HG03520 (cell line): ENCODE measurements around the gene ANGPT4.

ENCODE experiments used
- ATAC-seq: cut with Tn5 transposase; IDR thresholded peaks from one replicate; pipeline ENCODE4 v1.9.1; 2021; ENCODE audit warnings: mild to moderate bottlenecking, moderate library complexity; ENCODE audit not compliant: unreplicated experiment

Gene ANGPT4

GRCh38 chr20:846894-847278 lies 69.2 kb downstream of the ANGPT4 start:
- ATAC-seq, result peak; percentile 36

GRCh38 chr20:845941-846893 lies 69.9 kb downstream of the ANGPT4 start:
- no peak for ATAC-seq

DNA sequence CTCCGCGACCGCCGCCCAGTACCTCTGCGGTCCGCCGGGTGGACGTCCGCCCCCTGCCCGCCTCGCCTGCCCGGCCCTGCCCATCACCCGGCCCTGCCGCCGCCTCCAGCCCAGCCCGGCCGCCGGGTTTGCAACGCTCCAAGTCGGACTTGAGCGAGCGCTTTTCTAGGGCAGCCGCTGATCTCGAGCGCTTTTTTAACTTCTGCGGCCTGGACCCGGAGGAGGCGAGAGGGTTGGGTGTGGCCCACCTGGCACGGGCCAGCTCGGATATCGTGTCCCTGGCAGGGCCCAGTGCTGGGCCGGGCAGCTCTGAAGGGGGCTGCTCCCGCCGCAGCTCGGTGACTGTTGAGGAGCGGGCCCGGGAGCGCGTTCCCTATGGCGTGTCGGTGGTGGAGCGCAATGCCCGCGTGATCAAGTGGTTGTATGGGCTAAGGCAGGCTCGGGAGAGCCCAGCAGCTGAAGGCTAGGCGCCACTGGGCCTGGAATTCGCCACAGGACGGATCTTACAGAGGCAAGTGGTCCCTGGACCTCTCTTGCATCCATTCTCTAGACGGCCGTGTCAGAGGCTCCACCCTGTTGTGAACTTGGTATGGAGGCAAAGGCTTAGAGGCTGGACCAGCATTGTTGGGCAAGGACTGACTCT lies 70.8 kb downstream of the ANGPT4 start:
- ATAC-seq, result no peak

DNA sequence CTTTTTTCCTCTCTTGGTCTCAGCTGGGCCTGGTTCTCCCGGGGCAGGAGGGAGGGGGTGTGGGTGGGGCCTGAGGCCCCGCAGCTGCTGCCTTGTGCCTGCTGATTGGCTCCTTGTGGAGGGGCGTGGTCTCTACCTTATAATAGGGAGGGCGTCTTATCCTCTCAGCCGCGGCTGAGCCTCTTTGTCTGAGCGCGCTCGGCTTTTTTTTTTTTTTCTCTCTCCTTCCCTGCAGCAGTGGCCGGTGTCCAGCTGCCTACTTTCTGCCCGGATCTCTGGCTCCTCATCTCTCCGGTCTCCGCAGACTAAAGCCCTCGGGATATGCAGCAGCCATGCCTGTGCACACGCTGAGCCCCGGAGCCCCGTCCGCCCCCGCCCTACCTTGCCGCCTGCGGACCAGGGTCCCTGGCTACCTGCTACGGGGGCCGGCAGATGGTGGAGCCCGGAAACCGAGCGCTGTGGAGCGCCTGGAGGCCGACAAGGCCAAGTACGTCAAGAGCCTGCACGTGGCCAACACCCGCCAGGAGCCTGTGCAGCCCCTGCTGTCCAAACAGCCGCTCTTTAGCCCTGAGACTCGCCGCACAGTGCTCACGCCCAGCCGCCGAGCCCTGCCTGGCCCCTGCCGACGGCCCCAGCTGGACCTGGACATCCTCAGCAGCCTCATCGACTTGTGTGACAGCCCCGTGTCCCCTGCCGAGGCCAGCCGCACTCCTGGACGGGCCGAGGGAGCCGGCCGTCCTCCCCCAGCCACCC lies 71.5 kb downstream of the ANGPT4 start:
- peak; percentile 89 for ATAC-seq

DNA sequence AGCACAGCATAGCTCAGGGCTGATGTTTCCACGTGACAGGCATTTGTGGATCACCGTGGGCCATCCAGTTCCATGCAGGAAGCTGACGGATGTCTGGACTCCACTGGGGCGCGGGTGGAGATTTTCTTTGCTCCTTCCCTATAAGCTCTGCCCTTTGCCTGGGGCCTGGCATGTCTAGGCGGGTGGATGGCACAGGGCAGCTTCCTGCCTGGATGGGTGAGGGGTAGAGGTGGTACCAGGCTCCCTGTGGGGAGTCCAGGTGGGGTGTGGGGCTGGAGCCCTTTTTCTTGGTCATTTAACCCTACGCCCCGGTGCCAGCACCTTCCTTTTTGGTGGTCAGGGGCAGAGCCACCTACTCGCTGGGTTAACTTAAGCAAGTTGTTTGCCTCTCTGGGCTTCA lies 72.2 kb downstream of the ANGPT4 start:
- ATAC-seq, result no peak

GRCh38 chr20:842547-842940 lies 73.6 kb downstream of the ANGPT4 start:
- no peak for ATAC-seq

- no peak for ATAC-seq
Observed at GRCh38 chr20:841568-842546, 74.3 kb downstream of the ANGPT4 start.

- ATAC-seq, result no peak
Observed at GRCh38 chr20:840858-841567, 75.1 kb downstream of the ANGPT4 start.

- ATAC-seq, result no peak
Observed at GRCh38 chr20:840503-840857, 75.7 kb downstream of the ANGPT4 start.

DNA sequence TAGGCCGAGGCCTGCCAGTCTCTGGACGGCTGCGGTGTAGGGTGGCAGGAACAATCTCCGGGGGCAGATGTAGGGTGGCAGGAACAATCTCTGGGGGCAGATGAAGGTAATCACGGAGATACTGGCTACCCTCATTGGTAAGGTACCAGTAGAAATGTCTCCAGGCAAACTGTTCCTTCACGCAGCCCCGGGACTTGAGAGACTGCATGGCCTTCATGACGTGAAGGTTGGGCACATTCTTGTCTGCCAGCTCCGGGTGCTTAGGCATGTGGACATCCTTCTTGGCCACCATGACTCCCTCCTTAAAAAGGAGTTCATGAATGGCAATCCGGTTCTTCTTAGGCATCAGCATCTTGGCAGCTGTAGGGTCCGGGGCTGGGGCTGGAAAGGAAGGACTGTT lies 76.5 kb downstream of the ANGPT4 start:
- ATAC-seq, result no peak

DNA sequence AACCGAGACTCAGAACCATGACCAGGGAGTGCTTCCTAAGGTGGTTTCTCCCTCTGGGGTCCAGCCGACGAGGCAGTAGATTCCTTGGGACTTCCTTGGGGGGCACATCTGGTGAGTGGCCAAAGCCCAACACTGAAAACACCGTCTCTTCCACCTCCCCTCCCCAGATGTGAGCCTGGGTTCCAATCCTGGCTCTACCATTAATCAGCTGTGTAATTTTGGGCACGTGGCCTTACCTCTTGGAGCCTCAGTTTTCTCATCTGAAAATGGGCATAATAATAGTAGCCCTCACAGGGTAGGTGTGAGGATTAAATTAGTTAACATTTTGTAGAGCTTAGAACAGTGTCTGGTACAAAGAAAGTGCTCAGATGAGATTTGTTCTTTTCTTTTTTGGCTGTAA lies 77.1 kb downstream of the ANGPT4 start:
- no peak for ATAC-seq

DNA sequence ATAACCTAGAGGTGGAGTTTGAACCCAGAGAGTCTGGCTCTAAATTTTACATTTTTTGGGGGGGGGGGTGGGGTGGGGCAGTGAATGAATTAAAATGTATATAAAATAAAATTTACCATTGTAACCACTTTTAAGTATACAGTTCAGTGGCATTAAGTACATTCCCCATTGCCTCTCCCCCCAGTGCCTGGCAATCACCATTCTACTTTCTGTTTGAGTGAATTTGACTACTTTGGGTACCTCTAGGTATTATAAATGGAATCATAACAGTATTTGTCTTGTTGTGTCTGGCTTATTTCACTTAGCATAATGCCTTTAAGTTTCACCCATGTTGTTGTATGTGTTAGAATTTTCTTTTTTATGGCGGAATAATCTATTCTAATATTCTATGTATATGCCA lies 79.9 kb downstream of the ANGPT4 start:
- no peak for ATAC-seq

GRCh38 chr20:835608-836045 lies 80.5 kb downstream of the ANGPT4 start:
- no peak for ATAC-seq

- no peak for ATAC-seq
Observed at GRCh38 chr20:834151-834746, 81.9 kb downstream of the ANGPT4 start.

DNA sequence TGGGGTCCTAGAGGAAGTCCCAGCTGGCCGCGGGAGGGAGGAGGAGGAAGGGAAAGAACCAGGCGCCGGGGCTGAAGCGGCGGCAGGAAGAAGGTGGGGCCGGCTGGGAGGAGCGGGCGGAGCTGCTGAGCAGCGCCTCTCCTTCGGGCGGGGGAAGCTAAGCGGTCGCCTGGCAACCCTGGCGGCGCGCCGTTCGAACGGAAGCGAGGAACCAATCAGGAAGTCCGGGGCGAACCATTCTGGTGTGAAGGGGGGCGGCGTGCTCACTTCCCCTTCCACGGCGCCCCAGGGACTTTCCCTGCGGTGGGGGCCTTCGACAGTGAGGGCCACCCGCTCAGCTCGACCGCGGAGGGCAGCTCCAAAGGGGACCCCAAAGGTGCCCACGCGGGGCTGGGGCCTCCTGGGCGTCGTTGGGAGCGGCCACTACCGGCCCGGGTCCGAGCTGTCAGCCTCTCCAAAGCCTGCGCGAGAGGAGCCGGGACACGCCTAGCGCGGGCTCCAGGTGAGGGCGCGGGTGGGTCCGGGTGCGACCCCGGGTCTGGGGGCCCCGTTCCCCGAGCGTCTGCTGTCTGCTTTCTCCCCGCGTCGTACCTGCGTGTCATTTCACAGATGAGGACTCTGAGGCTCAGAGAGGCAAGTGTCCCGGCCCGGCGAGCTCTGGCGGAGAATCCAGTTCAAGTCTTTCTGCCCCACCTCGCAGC lies 82.5 kb downstream of the ANGPT4 start, which contains the start of gene FAM110A:
Gene FAM110A, plus strand, starts transcription at position 266 of the 701 bp plus-strand sequence. CDS start 11,090 bp downstream, outside the sequence.
- ATAC-seq, result peak; percentile 93

GRCh38 chr20:833121-833449 lies 83.0 kb downstream of the ANGPT4 start:
- ATAC-seq, result no peak

DNA sequence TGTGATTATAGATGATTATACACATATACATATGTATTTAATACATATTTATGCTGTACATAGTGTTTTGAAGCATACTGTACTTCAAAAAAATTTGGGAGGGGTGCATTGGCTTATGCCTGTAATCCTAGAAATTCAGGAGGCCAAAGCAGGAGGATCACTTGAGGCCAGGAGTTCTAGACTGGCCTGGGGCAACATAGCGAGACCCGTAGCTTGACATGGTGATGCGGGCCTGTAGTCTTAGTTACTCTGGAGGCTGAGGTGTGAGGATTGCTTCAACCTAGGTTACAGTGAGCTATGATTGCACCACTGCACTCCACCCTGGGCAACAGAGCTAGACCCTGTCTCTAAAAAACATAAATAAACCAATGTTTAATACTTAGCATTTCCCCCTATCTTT lies 84.2 kb downstream of the ANGPT4 start:
- no peak for ATAC-seq

DNA sequence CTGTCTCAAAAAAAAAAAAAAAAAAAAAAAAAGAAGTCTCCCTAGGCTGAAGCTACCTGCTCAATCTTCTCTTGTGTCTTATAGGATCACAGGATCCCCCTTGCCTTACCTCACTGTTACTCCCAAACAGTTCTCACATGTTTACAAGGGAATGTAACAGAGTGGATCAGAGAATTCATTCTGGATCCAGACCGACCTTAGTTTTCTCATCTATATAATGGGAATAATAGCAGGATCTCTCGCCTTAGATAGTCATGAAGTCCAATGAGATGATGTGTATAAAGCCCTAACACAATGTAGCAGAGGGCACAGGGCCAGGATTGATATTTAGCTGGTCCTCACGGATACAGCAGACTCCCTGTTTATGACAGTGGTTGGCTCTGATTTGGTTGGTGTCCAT lies 84.9 kb downstream of the ANGPT4 start:
- ATAC-seq, result no peak

DNA sequence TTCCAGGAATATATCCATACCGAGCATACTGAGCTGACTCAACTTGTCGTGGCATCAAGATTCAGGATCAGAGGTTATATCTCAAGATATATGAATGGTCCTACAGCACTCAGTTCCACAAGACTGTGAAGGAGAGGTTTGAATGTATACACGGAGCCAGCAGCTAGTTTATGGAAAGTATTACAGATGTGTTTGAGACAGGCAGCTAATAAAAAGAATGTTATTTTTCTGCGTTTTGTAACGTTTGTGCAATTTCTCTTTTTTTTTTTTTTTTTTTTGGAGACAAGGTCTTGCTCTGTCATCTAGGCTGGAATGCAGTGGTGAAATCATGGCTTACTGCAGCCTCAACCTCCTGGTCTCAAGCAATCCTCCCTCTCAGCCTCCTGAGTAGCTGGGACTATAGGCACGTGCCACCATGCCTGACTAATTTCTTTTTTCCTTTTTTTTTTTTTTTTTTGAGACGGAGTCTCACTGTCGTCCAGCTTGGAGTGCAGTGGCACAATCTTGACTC lies 86.1 kb downstream of the ANGPT4 start:
- ATAC-seq, result no peak
